Osteocyte (in vitro differentiated cells): ENCODE data around the gene ATG12. TPM values are rescaled to one million over a fixed set of nuclear protein-coding genes. Genes with fewer than 3 reads are reported as not detected.
"Not testable (repeated sequence)": the region's sequence is repeated elsewhere in the genome, so short reads cannot be mapped to it uniquely, and the experiment has no call there.

Source experiments
- DNase-seq: peaks from one replicate; pipeline ENCODE4 v3.0.0; 2021; ENCODE audit warnings: mixed read lengths; ENCODE audit not compliant: unreplicated experiment; ENCODE audit errors: extremely low spot score
- H3K27ac Mint-ChIP-seq: one replicate; pipeline ENCODE4 v1.8.0; 2021; ENCODE audit warnings: mild to moderate bottlenecking, mixed read lengths; ENCODE audit not compliant: unreplicated experiment
- H3K27me3 Mint-ChIP-seq: one replicate; pipeline ENCODE4 v1.8.0; 2021; ENCODE audit warnings: mixed read lengths; ENCODE audit not compliant: unreplicated experiment
- H3K36me3 Mint-ChIP-seq: one replicate; pipeline ENCODE4 v1.8.0; 2021; ENCODE audit warnings: mixed read lengths; ENCODE audit not compliant: unreplicated experiment
- H3K4me1 Mint-ChIP-seq: one replicate; pipeline ENCODE4 v1.8.0; 2021; ENCODE audit warnings: mixed read lengths; ENCODE audit not compliant: unreplicated experiment
- H3K4me3 Mint-ChIP-seq: one replicate; pipeline ENCODE4 v1.8.0; 2021; ENCODE audit warnings: mild to moderate bottlenecking, moderate library complexity, mixed read lengths; ENCODE audit not compliant: unreplicated experiment
- H3K9me3 Mint-ChIP-seq: one replicate; pipeline ENCODE4 v1.8.0; 2021; ENCODE audit warnings: mixed read lengths; ENCODE audit not compliant: unreplicated experiment
- long read RNA-seq: library from polyadenylated mRNA; unstranded; transcript quantifications from one replicate; pipeline ENCODE4 v2.0.0, GENCODE V29; 2021
- total RNA-seq: library from RNA; stranded (reverse); gene quantifications from 2 replicates; pipeline ENCODE4 v1.2.1, GENCODE V29; 2021
- TF ChIP-seq, protein P1 (sequence below): fragments of 200-600 bp; sonication (generic); IDR thresholded peaks from 2 replicates; pipeline ENCODE4 v1.5.0; 2021; ENCODE audit warnings: antibody characterized with exemption, mild to moderate bottlenecking, moderate library complexity

ATG12 gene
- total RNA-seq: 51.2 and 52.4 TPM in 2 replicates
- long read RNA-seq, full-length matches to known transcripts: 294 of 305 reads
- long read RNA-seq, partial matches to known transcripts: 3 of 305 reads
- long read RNA-seq, other reads (novel, unspliced or antisense): 8 of 305 reads

DNA sequence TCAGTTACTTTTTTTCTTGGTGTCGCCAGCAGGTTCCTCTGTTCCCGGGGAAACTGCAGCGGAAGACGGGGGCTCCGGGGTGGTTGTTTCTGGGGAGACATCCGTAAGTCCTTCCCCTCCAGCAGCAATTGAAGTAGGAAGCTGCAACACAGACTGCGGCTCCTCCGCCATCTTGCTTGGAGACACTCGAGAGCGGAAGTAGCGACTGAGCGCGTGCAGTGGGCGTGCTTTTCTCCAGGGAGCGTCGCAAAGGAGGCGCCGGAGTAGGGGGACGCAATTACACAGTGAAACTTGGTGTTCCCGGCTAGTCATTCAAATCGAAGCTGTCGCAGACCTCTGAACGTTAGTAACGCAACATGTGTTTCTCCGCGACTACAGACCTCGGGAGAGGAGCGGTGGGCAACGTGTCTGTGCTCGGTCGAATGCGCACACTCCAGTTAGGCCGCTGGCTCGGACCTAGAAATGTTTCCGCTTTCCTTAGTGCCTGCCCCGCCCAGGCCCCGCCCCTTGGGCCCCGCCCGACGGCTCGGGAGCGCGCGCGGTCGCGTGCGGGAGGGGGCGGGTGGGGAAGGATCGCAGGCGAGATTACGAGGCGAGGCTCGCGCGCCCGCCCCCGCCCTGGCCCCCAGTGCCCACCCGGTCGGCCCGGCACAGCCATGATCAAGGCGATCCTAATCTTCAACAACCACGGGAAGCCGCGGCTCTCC, at the start of gene ATG12, which contains the start of gene AP3S1:
ATG12 (minus strand) TSS at position 184 of the 707 bp plus-strand sequence; CDS start at position 171, 13 bp downstream.
AP3S1 (plus strand) TSS at position 554 of the 707 bp plus-strand sequence; CDS start at position 657, 103 bp downstream.
- peaks cover 57% of the 10 kb centered on the region for H3K4me1 Mint-ChIP-seq
- H3K9me3 Mint-ChIP-seq: no peaks in the 10 kb centered on the region
- DNase-seq: peak; percentile 95
- peaks cover 13% of the 10 kb centered on the region for H3K36me3 Mint-ChIP-seq
- H3K27ac Mint-ChIP-seq: peak within 1 kb of the TSS; percentile 100
- H3K4me3 Mint-ChIP-seq: peak within 1 kb of the TSS; percentile 98
- H3K27me3 Mint-ChIP-seq: no peaks in the 10 kb centered on the region
- TF ChIP-seq, protein P1, sequence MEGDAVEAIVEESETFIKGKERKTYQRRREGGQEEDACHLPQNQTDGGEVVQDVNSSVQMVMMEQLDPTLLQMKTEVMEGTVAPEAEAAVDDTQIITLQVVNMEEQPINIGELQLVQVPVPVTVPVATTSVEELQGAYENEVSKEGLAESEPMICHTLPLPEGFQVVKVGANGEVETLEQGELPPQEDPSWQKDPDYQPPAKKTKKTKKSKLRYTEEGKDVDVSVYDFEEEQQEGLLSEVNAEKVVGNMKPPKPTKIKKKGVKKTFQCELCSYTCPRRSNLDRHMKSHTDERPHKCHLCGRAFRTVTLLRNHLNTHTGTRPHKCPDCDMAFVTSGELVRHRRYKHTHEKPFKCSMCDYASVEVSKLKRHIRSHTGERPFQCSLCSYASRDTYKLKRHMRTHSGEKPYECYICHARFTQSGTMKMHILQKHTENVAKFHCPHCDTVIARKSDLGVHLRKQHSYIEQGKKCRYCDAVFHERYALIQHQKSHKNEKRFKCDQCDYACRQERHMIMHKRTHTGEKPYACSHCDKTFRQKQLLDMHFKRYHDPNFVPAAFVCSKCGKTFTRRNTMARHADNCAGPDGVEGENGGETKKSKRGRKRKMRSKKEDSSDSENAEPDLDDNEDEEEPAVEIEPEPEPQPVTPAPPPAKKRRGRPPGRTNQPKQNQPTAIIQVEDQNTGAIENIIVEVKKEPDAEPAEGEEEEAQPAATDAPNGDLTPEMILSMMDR: no peak

DNA sequence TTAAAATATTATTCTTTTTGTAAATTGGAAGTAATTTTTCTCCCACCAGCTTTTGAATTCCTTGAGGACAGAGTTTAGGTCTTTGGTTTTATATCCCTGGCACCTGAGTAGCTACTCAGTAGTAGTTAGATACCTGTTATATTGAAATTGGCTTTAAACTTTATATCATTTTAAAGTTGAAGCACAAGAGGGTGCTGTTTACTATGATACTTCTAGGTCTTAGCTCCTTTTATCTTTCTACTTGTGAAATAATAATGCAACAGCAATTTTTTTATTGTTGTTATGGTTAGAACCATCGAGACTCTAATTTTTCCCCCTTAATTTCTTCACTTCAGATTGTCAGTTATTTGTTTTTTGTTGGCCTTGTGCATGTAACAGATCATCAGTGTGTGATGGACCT, 46.7 kb upstream of the ATG12 start:
- H3K27me3 Mint-ChIP-seq: no peaks in the 10 kb centered on the region
- no peak for DNase-seq
- peaks cover 9% of the 10 kb centered on the region for H3K36me3 Mint-ChIP-seq
- no peaks in the 10 kb centered on the region for H3K9me3 Mint-ChIP-seq
- no peak overlapping the region for H3K27ac Mint-ChIP-seq
- TF ChIP-seq, protein P1: peak; percentile 47
- H3K4me1 Mint-ChIP-seq: no peaks in the 10 kb centered on the region
- H3K4me3 Mint-ChIP-seq: no peak overlapping the region

- DNase-seq, H3K9me3 Mint-ChIP-seq, H3K4me1 Mint-ChIP-seq, H3K27ac Mint-ChIP-seq, H3K4me3 Mint-ChIP-seq, H3K27me3 Mint-ChIP-seq: not testable (repeated sequence)
- peaks cover 21% of the 10 kb centered on the region for H3K36me3 Mint-ChIP-seq
These were observed 43.8 kb upstream of the ATG12 start for GRCh38 chr5:115885208-115885607.

GRCh38 chr5:115884704-115885103, 43.3 kb upstream of the ATG12 start:
- H3K27ac Mint-ChIP-seq: no peak overlapping the region
- no peak overlapping the region for H3K4me3 Mint-ChIP-seq
- H3K9me3 Mint-ChIP-seq: peaks cover 11% of the 10 kb centered on the region
- no peaks in the 10 kb centered on the region for H3K4me1 Mint-ChIP-seq
- peaks cover 26% of the 10 kb centered on the region for H3K36me3 Mint-ChIP-seq
- TF ChIP-seq, protein P1: no peak
- H3K27me3 Mint-ChIP-seq: no peaks in the 10 kb centered on the region
- DNase-seq: no peak

GRCh38 chr5:115882434-115882833, 41.1 kb upstream of the ATG12 start:
- H3K4me3 Mint-ChIP-seq, H3K4me1 Mint-ChIP-seq, DNase-seq, H3K27ac Mint-ChIP-seq, H3K27me3 Mint-ChIP-seq: not testable (repeated sequence)
- Mint-ChIP-seq H3K9me3 (peaks cover 18% of the 10 kb centered on the region), H3K36me3 (peaks cover 38% of the 10 kb centered on the region)

DNA sequence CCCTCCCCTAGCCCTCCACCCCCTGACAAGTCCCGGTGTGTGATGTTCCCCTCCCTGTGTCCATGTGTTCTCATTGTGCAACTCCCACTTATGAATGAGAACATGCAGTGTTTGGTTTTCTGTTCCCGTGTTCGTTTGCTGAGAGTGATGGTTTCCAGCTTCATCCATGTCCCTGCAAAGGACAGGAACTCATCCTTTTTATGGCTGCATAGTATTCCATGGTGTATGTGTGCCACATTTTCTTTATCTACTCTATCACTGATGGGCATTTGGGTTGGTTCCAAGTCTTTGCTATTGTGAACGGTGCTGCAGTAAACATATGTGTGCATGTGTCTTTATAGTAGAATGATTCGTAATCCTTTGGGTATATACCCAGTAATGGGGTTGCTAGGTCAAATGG, 36.0 kb upstream of the ATG12 start:
- DNase-seq, H3K4me3 Mint-ChIP-seq, H3K27ac Mint-ChIP-seq, H3K27me3 Mint-ChIP-seq: not testable (repeated sequence)
- Mint-ChIP-seq H3K36me3 (peaks cover 40% of the 10 kb centered on the region), H3K4me1 (peaks cover 12% of the 10 kb centered on the region), H3K9me3 (peaks cover 18% of the 10 kb centered on the region)
